SK-N-MC (cell line): ENCODE data around the gene ANXA8.
"Not testable (repeated sequence)": the region's sequence is repeated elsewhere in the genome, so short reads cannot be mapped to it uniquely, and the experiment has no call there.

Source experiments
- EZH2 ChIP-seq: fragments of 200-600 bp; sonication (generic); IDR thresholded peaks from one replicate; pipeline ENCODE4 v1.6.1; 2017; ENCODE audit warnings: antibody characterized with exemption
- POLR2AphosphoS5 ChIP-seq: IDR thresholded peaks from 2 replicates; pipeline ENCODE4 v1.6.1; 2012; ENCODE audit warnings: mild to moderate bottlenecking, low read depth, low read length, borderline replicate concordance

DNA sequence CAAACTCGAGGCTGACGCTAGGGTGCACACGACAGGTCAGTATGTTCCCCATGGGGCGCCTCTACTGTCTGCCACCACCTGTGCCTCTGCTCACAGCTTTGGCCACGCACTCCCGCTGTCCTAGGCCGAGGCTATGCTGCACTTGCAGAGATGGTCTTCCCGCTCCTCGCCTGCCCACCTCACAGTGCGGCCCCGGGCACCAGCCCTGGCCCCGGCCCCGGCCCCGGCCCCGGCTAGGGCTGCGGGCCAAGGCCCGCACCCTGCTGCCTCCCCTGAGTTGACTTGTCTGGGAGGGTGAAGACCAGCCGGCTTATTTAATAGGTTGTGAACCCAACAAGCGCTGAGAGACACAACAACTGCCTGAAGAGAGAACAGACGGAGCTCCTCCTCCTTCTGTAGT, 39.6 kb upstream of the ANXA8 start, which contains the start of gene AGAP9:
- TF ChIP-seq EZH2, POLR2AphosphoS5: not testable (repeated sequence)
